Measurements from ENCODE around the gene SRSF2.
"Not testable (repeated sequence)": the region's sequence is repeated elsewhere in the genome, so short reads cannot be mapped to it uniquely, and the experiment has no call there.

The SRSF2 gene

DNA sequence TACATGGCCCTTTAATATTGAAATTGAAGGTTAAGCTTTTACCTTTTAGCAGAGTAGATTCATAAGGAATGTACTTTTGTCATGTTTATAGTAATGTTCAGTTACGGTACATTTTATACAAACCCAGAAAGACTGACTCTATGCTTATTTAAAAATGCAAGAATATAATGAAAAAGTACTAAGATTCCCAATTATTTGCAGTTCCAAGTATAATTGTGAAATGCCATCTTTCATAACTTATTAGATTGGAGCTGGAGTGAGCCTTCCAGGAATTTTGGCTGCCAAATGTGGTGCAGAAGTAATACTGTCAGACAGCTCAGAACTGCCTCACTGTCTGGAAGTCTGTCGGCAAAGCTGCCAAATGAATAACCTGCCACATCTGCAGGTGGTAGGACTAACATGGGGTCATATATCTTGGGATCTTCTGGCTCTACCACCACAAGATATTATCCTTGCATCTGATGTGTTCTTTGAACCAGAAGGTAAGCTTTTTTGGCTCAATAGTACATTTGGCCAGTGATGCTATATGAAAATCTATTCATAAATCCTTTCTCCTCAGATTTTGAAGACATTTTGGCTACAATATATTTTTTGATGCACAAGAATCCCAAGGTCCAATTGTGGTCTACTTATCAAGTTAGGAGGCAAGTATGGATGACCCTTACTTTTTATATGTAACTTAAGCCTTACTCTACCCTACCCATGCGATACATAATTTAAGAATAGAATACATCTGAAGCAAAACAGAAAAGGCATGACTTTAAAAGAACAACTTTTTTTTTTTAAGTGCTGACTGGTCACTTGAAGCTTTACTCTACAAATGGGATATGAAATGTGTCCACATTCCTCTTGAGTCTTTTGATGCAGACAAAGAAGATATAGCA lies 4.2 kb downstream of the SRSF2 start:
- DNase-seq (ENCODE audit: low read depth) = no peak
- TF ChIP-seq, protein P1, sequence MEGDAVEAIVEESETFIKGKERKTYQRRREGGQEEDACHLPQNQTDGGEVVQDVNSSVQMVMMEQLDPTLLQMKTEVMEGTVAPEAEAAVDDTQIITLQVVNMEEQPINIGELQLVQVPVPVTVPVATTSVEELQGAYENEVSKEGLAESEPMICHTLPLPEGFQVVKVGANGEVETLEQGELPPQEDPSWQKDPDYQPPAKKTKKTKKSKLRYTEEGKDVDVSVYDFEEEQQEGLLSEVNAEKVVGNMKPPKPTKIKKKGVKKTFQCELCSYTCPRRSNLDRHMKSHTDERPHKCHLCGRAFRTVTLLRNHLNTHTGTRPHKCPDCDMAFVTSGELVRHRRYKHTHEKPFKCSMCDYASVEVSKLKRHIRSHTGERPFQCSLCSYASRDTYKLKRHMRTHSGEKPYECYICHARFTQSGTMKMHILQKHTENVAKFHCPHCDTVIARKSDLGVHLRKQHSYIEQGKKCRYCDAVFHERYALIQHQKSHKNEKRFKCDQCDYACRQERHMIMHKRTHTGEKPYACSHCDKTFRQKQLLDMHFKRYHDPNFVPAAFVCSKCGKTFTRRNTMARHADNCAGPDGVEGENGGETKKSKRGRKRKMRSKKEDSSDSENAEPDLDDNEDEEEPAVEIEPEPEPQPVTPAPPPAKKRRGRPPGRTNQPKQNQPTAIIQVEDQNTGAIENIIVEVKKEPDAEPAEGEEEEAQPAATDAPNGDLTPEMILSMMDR (IDR thresholded peaks at IDR 0.05; ENCODE audit: low read depth, low read length, missing control alignments) = no peak
- peak overlapping the region; percentile 99; the same call in 1 of the 2 replicates for H3K4me3 ChIP-seq (ENCODE audit: low read depth, low read length)

- not testable (repeated sequence) for DNase-seq (ENCODE audit: low read depth); H3K4me3 ChIP-seq (ENCODE audit: low read depth, low read length)
Observed at GRCh38 chr17:76731800-76732733, 5.1 kb downstream of the SRSF2 start.

DNA sequence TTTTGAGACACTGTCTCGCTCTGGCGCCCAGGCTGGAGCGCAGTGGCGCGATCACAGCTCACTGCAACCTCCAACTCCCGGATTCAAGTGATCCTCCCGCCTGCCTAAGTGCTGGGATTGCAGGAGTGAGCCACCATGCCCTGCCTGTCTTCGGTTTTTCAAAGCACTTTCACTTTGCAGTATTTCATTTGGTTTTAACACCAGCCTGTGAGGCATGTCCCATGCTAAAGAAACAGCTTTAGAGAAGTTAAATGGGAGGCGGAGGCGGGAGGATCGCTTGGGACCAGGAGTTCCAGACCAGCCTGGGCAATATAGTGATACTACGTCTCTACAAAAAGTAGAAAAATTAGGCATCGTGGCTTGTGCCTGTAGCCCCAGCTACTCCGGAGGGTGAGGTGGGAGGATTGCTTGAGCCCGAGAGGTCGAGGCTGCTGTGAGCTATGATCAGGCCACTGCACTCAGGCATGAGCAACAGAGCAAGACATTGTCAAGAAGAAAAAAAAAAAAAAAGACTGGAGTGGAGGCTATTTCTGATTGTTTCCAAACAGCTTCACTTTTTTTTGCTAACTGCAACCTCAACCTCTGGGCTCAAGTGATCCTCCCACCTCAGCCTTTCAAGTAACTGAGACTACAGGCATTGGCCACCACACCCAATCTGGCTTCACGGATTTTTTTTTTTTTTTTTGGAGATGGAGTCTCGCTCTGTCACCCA lies 9.2 kb downstream of the SRSF2 start:
- no peak for DNase-seq (ENCODE audit: low read depth)
- TF ChIP-seq, protein P1 (IDR thresholded peaks at IDR 0.05; ENCODE audit: low read depth, low read length, missing control alignments) = no peak
- peak overlapping the region; percentile 80 for H3K4me3 ChIP-seq (ENCODE audit: low read depth, low read length)

GRCh38 chr17:76726776-76727718 lies 10.1 kb downstream of the SRSF2 start, which contains the start of gene METTL23:
Gene METTL23 (plus strand): TSS chr17:76726839. CDS start chr17:76729711, 2,872 bp downstream.
- no peak for DNase-seq (ENCODE audit: low read depth)
- TF ChIP-seq, protein P1 (IDR thresholded peaks at IDR 0.05; ENCODE audit: low read depth, low read length, missing control alignments) = peak; percentile 77
- peak within 1 kb of the TSS; percentile 80 for H3K4me3 ChIP-seq (ENCODE audit: low read depth, low read length)

GRCh38 chr17:76726231-76726775 lies 10.8 kb downstream of the SRSF2 start, which contains the start of gene JMJD6:
Gene JMJD6 (minus strand): TSS chr17:76726606. CDS start chr17:76726475, 131 bp downstream.
- H3K4me3 ChIP-seq (ENCODE audit: low read depth, low read length) = peak within 1 kb of the TSS; percentile 80
- TF ChIP-seq, protein P1 (IDR thresholded peaks at IDR 0.05; ENCODE audit: low read depth, low read length, missing control alignments) = no peak

GRCh38 chr17:76725580-76726230 lies 11.4 kb downstream of the SRSF2 start:
- no peak for DNase-seq (ENCODE audit: low read depth)
- H3K4me3 ChIP-seq (ENCODE audit: low read depth, low read length) = peak overlapping the region; percentile 80
- TF ChIP-seq, protein P1 (IDR thresholded peaks at IDR 0.05; ENCODE audit: low read depth, low read length, missing control alignments) = no peak

More at GRCh38 chr17:76726231-76726775, 10.8 kb downstream of the SRSF2 start, which contains the start of gene JMJD6:
- DNase-seq (ENCODE audit: low read depth) = peak; percentile 90
